Inferior parietal cortex (tissue), 1 donor: Measurements from ENCODE around the gene VPS11.

Experiments
- DNase-seq: peaks from one replicate; pipeline ENCODE4 v3.0.0-alpha.2; 2016; ENCODE audit errors: extremely low spot score

VPS11 gene

GRCh38 chr11:119081682-119082260 lies 14.2 kb downstream of the VPS11 start:
- DNase-seq, result peak; percentile 74

GRCh38 chr11:119084663-119085436 lies 17.2 kb downstream of the VPS11 start, which contains the start of gene HMBS:
TSS of gene HMBS (plus strand) at chr11:119084881. CDS start at chr11:119085034, 153 bp downstream.
- DNase-seq, result peak; percentile 98

GRCh38 chr11:119085437-119085847 lies 17.8 kb downstream of the VPS11 start:
- DNase-seq, result no peak

GRCh38 chr11:119087123-119087522 lies 19.5 kb downstream of the VPS11 start:
- no peak for DNase-seq

- no peak for DNase-seq
Observed at GRCh38 chr11:119087747-119088241, 20.2 kb downstream of the VPS11 start.

- no peak for DNase-seq
Observed at GRCh38 chr11:119088406-119088805, 20.8 kb downstream of the VPS11 start.

- DNase-seq, result no peak
Observed at GRCh38 chr11:119089319-119089718, 21.7 kb downstream of the VPS11 start.

- no peak for DNase-seq
Observed at GRCh38 chr11:119091178-119091577, 23.6 kb downstream of the VPS11 start.

GRCh38 chr11:119091966-119092879 lies 24.6 kb downstream of the VPS11 start:
- DNase-seq, result no peak

GRCh38 chr11:119092880-119093842 lies 25.5 kb downstream of the VPS11 start:
- no peak for DNase-seq

GRCh38 chr11:119093942-119094815 lies 26.6 kb downstream of the VPS11 start:
- no peak for DNase-seq

- no peak for DNase-seq
Observed at GRCh38 chr11:119094816-119095065, 27.1 kb downstream of the VPS11 start.

- peak; percentile 100 for DNase-seq
Observed at GRCh38 chr11:119095066-119095880, 27.7 kb downstream of the VPS11 start.

GRCh38 chr11:119099711-119100110 lies 32.1 kb downstream of the VPS11 start:
- no peak for DNase-seq

GRCh38 chr11:119100246-119100970 lies 32.8 kb downstream of the VPS11 start:
- no peak for DNase-seq

GRCh38 chr11:119100994-119101758 lies 33.6 kb downstream of the VPS11 start:
- no peak for DNase-seq

- peak; percentile 97 for DNase-seq
Observed at GRCh38 chr11:119101759-119102423, 34.3 kb downstream of the VPS11 start, which contains the start of gene DPAGT1. TSS of gene DPAGT1 (minus strand) at chr11:119101853. CDS start at chr11:119101655, 198 bp downstream.
